A673 (cell line): ENCODE results near the gene BBS9.

Source experiments
- EZH2 ChIP-seq: fragments of 200-600 bp; sonication (generic); IDR thresholded peaks from 2 replicates; pipeline ENCODE4 v1.6.1; 2017; ENCODE audit warnings: borderline replicate concordance, low read depth, mild to moderate bottlenecking, mixed read lengths, antibody characterized with exemption, low read length; ENCODE audit not compliant: poor library complexity, severe bottlenecking
- TF ChIP-seq, protein P1 (sequence below): fragments of 300-800, 200-600 bp; sonication (generic); conservative IDR thresholded peaks from 2 replicates; pipeline ENCODE4 v1.5.1; 2017; ENCODE audit warnings: low read depth, mild to moderate bottlenecking, antibody characterized with exemption, low read length, moderate library complexity, mixed read lengths

DNA sequence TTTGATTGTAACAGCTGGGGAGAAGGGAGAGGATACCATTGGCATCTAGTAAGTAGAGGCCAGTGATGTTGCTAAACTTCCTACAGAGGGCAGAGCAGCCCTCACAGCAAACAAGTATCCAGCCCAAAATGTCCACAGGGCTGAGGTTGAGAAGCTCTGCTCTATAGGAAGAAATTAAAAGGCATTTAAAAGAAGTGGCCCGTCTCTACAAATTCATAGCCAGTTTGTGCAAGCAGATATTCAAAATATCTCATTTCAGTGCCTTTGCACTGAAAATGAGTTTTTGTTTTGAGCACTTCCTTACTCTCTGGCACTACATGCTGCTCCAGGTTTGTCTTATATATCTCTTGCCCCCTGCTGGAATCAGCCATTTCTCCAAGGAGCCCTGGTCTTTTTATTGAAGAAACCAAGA lies 330.0 kb downstream of the BBS9 start:
- TF ChIP-seq, protein P1, sequence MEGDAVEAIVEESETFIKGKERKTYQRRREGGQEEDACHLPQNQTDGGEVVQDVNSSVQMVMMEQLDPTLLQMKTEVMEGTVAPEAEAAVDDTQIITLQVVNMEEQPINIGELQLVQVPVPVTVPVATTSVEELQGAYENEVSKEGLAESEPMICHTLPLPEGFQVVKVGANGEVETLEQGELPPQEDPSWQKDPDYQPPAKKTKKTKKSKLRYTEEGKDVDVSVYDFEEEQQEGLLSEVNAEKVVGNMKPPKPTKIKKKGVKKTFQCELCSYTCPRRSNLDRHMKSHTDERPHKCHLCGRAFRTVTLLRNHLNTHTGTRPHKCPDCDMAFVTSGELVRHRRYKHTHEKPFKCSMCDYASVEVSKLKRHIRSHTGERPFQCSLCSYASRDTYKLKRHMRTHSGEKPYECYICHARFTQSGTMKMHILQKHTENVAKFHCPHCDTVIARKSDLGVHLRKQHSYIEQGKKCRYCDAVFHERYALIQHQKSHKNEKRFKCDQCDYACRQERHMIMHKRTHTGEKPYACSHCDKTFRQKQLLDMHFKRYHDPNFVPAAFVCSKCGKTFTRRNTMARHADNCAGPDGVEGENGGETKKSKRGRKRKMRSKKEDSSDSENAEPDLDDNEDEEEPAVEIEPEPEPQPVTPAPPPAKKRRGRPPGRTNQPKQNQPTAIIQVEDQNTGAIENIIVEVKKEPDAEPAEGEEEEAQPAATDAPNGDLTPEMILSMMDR = peak; percentile 57
- no peak for TF ChIP-seq EZH2
